ENCODE results near the gene UBE2N. TPM values are rescaled to one million over a fixed set of nuclear protein-coding genes. Genes with fewer than 3 reads are reported as not detected.

Gene UBE2N, protein sequence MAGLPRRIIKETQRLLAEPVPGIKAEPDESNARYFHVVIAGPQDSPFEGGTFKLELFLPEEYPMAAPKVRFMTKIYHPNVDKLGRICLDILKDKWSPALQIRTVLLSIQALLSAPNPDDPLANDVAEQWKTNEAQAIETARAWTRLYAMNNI
- 164 and 177 TPM in 2 replicates for total RNA-seq (2021)
- percentile 96 among the genes with signal in this experiment for Bru-seq, nascent RNA
- BruChase-seq, experiment 1, labeled RNA remaining after a 2-hour chase = percentile 94 among the genes with signal in this experiment
- percentile 96 among the genes with signal in this experiment for BruChase-seq, experiment 2, labeled RNA remaining after a 6-hour chase
- long read RNA-seq, full-length matches to known transcripts = 302 of 320 reads
- long read RNA-seq, partial matches to known transcripts = 7 of 320 reads
- long read RNA-seq, other reads (novel, unspliced or antisense) = 11 of 320 reads

DNA sequence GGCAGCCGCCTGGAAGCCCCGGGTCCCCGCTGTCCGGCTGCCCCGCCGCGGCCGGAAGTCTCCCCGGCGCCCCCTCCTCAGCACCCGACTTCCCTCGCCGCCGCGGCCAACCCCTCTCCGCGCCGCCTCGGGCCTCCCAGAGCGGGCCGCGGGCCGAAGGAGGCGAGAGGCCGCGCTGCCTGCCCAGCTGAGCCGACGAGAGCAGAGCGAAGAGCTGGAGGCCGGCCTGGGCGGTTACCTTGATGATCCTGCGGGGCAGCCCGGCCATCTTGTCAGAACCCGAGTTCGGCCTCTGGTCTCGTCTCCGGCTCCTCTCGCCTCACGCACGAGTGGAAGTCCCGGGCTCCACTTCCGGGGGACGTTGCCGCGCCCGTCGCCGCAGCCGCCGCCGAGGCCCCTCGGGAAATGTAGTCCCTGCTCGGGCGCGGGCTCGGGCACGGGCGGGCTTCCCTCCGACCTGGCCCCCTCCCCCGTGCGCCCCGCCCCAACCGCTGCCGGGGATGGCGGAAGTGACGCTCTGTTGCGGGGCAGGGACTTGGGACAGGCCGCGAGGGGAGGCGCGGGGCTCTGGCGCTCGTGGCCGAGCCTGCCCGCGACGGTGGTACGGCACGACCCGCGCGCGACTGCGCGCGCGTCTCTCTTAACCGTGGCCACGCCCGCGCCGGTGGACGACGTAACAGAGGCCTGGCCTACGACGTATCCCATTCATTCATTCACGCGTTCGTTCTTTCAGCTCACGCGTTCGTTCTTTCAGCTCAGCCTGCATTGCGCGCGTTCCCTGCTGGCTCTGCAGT is at the start of gene UBE2N:
Gene UBE2N, minus strand, starts transcription at position 331 of the 794 bp plus-strand sequence. Its CDS starts 63 bp downstream, at position 268.
- CTCF ChIA-PET = no interaction called here
- Histone ChIP-seq H3K4me3 (ENCODE audit: low read depth, low read length, poor library complexity, severe bottlenecking) (peak within 1 kb of the TSS; percentile 94), H3K27me3 (replicated peaks; ENCODE audit: insufficient read depth, low read depth, low read length, poor library complexity) (no peaks in the 10 kb centered on the region), H3K27ac (ENCODE audit: low read depth, low read length, poor library complexity, severe bottlenecking) (peak within 1 kb of the TSS; percentile 92), H3K4me1 (ENCODE audit: insufficient read depth, low read length, poor library complexity, severe bottlenecking) (peaks cover 20% of the 10 kb centered on the region), H3K9me3 (ENCODE audit: low read depth, low read length, poor library complexity, severe bottlenecking) (no peaks in the 10 kb centered on the region), H3K36me3 (ENCODE audit: insufficient read depth, low read length, poor library complexity, severe bottlenecking) (no peaks in the 10 kb centered on the region)
- no peak for TF ChIP-seq EZH2 (IDR thresholded peaks at IDR 0.05; ENCODE audit: borderline replicate concordance, low read depth, low read length, poor library complexity, severe bottlenecking)
- TF ChIP-seq, protein P1, sequence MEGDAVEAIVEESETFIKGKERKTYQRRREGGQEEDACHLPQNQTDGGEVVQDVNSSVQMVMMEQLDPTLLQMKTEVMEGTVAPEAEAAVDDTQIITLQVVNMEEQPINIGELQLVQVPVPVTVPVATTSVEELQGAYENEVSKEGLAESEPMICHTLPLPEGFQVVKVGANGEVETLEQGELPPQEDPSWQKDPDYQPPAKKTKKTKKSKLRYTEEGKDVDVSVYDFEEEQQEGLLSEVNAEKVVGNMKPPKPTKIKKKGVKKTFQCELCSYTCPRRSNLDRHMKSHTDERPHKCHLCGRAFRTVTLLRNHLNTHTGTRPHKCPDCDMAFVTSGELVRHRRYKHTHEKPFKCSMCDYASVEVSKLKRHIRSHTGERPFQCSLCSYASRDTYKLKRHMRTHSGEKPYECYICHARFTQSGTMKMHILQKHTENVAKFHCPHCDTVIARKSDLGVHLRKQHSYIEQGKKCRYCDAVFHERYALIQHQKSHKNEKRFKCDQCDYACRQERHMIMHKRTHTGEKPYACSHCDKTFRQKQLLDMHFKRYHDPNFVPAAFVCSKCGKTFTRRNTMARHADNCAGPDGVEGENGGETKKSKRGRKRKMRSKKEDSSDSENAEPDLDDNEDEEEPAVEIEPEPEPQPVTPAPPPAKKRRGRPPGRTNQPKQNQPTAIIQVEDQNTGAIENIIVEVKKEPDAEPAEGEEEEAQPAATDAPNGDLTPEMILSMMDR (conservative IDR thresholded peaks at IDR 0.05; ENCODE audit: low read depth, low read length) = no peak
- POLR2A ChIA-PET (ENCODE audit: low non-redundant PET) = interaction anchor here (0.6 kb wide), 1 partner anchor 15 kb away, joined by 3 read pairs; no protein-coding TSS in a partner anchor
- peak; percentile 99 for DNase-seq (ENCODE audit: low spot score)
- no TSS peak for BruUV-seq (replicated peaks)
- intact Hi-C loops (cut with micrococcal nuclease; ENCODE audit: unreplicated experiment) = no loop called here

DNA sequence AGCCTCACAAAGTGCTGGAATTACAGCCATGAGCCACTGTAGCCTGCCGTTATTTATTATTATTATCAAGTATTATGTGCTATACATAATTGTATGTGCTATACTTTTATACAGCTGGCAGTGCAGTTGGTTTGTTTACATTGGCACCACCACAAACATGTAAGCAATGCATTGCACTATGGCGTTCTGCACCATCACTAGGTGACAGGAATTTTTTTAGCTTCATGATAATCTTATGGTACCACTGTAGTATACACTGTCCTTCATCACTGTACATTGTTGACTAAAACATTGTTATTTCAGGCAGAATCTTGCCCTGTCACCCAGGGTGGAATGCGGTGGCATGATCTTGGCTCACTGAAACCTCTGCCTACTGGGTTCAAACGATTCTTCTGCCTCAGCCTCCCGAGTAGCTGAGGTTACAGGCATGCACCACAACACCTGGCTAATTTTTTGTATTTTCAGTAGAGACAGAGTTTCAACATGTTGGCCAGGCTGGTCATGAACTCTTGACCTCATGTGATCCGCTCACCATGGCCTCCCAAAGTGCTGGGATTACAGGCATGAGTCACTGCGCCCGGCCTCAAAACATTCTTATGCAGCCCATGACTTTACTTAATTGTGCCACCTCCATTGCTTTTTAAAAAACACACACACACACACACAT is 42.7 kb upstream of the UBE2N start:
- no peak overlapping the region for H3K27ac ChIP-seq (ENCODE audit: low read depth, low read length, poor library complexity, severe bottlenecking)
- BruUV-seq (replicated peaks) = no TSS peak
- H3K36me3 ChIP-seq (ENCODE audit: insufficient read depth, low read length, poor library complexity, severe bottlenecking) = peaks cover 90% of the 10 kb centered on the region
- ChIA-PET POLR2A (ENCODE audit: low non-redundant PET) (interaction anchor here (0.6 kb wide), 1 partner anchor 228 kb away, joined by 4 read pairs; no protein-coding TSS in a partner anchor), CTCF (no interaction called here)
- DNase-seq (ENCODE audit: low spot score) = no peak
- H3K9me3 ChIP-seq (ENCODE audit: low read depth, low read length, poor library complexity, severe bottlenecking) = no peaks in the 10 kb centered on the region
- TF ChIP-seq, protein P1 (conservative IDR thresholded peaks at IDR 0.05; ENCODE audit: low read depth, low read length) = no peak
- TF ChIP-seq EZH2 (IDR thresholded peaks at IDR 0.05; ENCODE audit: borderline replicate concordance, low read depth, low read length, poor library complexity, severe bottlenecking) = no peak
- H3K4me1 ChIP-seq (ENCODE audit: insufficient read depth, low read length, poor library complexity, severe bottlenecking) = no peaks in the 10 kb centered on the region
- H3K4me3 ChIP-seq (ENCODE audit: low read depth, low read length, poor library complexity, severe bottlenecking) = no peak overlapping the region
- H3K27me3 ChIP-seq (replicated peaks; ENCODE audit: insufficient read depth, low read depth, low read length, poor library complexity) = no peaks in the 10 kb centered on the region
- intact Hi-C loops (cut with micrococcal nuclease; ENCODE audit: unreplicated experiment) = no loop called here

DNA sequence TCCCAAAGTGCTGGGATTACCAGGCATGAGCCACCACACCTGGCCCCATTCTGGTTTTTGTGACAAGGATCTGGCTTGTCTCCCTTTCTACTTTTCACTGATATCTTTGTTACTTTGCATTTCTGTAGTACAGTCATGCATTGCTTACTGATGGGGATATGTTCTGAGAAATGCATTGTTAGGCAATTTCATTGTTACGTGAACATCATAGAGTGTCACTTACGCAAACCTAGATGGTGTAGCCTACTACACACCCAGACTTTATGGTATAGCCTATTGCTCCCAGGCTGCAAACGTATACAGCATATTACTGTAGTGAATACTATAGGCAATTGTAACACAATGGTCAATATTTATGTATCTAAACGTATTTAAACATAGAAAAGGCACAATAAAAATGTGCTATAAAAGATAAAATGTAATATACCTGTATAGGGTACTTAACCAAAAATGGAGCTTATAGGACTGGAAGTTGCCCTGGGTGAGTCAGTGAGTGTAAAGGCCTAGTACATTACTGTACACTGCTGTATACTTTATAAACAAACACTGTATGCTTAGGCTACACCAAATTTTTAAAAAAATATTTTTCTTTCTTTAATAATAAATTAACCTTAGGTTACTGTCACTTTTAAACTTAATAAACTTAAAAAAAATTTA is 41.5 kb upstream of the UBE2N start:
- DNase-seq (ENCODE audit: low spot score) = no peak
- no peak overlapping the region for H3K4me3 ChIP-seq (ENCODE audit: low read depth, low read length, poor library complexity, severe bottlenecking)
- no peaks in the 10 kb centered on the region for H3K9me3 ChIP-seq (ENCODE audit: low read depth, low read length, poor library complexity, severe bottlenecking)
- peaks cover 89% of the 10 kb centered on the region for H3K36me3 ChIP-seq (ENCODE audit: insufficient read depth, low read length, poor library complexity, severe bottlenecking)
- H3K27me3 ChIP-seq (replicated peaks; ENCODE audit: insufficient read depth, low read depth, low read length, poor library complexity) = no peaks in the 10 kb centered on the region
- no peaks in the 10 kb centered on the region for H3K4me1 ChIP-seq (ENCODE audit: insufficient read depth, low read length, poor library complexity, severe bottlenecking)
- intact Hi-C loops (cut with micrococcal nuclease; ENCODE audit: unreplicated experiment) = no loop called here
- no peak overlapping the region for H3K27ac ChIP-seq (ENCODE audit: low read depth, low read length, poor library complexity, severe bottlenecking)
- TF ChIP-seq, protein P1 (conservative IDR thresholded peaks at IDR 0.05; ENCODE audit: low read depth, low read length) = no peak
- no peak for TF ChIP-seq EZH2 (IDR thresholded peaks at IDR 0.05; ENCODE audit: borderline replicate concordance, low read depth, low read length, poor library complexity, severe bottlenecking)
- BruUV-seq (replicated peaks) = no TSS peak
- ChIA-PET CTCF (no interaction called here), POLR2A (ENCODE audit: low non-redundant PET) (interaction anchor here (0.6 kb wide), 1 partner anchor 230 kb away, joined by 4 read pairs; no protein-coding TSS in a partner anchor)

Measured in A673 (cell line).